HG03378 (cell line): ENCODE results near the gene COX5B.
"Not testable (repeated sequence)": the region's sequence is repeated elsewhere in the genome, so short reads cannot be mapped to it uniquely, and the experiment has no call there.

ENCODE experiments used
- ATAC-seq: cut with Tn5 transposase; IDR thresholded peaks from one replicate; pipeline ENCODE4 v1.9.1; 2021; ENCODE audit warnings: mild to moderate bottlenecking, moderate library complexity; ENCODE audit not compliant: unreplicated experiment

The COX5B gene, protein sequence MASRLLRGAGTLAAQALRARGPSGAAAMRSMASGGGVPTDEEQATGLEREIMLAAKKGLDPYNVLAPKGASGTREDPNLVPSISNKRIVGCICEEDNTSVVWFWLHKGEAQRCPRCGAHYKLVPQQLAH

DNA sequence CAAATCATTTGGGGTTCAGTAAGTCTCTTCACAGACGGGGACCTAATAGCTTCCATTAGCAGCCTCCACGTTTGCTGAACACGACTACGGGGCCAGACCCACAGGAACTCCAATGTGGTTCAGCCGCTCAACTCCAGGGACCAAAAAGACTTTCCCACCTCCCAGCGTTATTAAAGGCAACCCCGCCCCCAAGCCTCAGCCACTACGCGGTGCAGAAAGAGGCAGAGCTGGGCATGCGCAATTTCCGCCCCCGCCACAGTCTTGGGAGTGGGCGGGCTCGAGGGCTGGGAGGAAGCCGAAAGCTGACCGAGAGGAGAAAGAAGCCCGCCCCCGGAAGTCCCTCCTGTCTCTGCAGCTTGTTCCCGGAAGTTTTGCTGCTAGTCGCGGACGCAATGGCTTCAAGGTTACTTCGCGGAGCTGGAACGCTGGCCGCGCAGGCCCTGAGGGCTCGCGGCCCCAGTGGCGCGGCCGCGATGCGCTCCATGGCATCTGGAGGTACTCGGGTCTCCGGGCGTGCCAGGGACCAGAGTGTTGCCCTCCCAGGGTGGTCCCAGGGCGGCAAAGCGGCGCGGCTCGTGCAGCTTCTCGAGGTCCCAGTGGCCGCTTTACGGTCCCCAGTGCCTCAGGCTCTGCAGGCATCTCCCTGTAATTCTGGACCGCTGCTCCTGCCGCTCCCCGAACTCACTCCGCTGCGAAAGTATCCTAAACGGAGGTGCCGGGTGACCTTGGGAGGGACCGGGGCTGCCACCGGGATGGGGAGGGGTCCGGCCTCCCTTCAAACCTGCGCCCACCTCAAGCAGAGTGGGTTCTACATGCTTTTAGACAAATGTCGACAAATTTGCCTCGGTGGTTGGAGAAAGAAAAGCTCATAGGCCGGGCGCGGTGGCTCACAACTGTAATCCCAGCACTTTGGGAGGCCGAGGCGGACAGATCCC, at the start of gene COX5B:
COX5B (plus strand) TSS at position 368 of the 935 bp plus-strand sequence; CDS start at position 393, 25 bp downstream.
- peak; percentile 83 for ATAC-seq

DNA sequence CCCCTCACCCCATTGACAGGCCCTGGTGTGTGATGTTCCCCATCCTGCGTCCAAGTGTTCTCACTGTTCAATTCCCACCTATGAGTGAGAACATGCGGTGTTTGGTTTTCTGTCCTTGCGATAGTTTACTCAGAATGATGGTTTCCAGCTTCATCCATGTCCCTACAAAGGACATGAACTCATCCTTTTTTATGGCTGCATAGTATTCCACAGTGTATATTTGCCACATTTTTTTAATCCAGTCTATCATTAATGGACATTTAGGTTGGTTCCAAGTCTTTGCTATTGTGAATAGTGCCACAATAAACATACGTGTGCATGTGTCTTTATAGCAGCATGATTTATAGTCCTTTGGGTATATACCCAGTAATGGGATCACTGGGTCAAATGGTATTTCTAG, 49.7 kb upstream of the COX5B start:
- ATAC-seq = not testable (repeated sequence)

DNA sequence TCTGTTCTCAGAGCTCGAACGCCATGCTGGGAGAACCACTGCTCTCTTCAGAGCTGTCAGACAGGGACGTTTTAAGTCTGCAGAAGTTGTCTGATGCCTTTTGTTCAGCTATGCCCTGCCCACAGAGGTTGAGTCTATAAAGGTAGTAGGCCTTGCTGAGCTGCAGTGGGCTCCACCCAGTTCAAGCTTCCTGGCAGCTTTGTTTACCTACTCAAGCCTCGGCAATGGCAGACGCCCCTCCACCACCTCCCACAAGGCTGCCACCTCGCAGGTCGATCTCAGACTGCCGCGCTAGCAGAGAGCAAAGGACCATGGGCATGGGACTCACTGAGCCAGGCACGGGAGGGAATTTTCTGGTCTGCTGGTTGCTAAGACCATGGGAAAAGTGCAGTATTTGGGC, 44.3 kb upstream of the COX5B start:
- ATAC-seq = not testable (repeated sequence)

DNA sequence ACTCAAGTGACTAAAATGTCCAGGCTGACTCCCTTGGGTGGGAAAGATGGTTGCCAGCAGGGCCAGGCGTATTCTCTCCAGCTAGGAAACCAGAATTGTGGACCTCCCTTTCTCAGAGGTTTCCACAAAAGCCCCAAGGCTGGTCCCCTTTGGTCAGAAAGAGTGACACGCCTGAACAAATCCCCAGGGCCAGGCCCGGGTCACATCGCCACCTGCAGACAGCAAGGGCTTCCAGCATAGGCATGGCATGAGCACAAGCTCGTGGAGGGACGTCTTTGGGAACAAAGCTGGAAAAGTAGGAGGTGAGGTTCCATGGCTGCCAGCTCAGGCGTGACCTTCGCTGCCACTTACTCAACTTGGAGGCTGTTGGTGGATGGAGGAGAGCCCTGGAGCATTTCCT, 40.8 kb upstream of the COX5B start:
- not testable (repeated sequence) for ATAC-seq

DNA sequence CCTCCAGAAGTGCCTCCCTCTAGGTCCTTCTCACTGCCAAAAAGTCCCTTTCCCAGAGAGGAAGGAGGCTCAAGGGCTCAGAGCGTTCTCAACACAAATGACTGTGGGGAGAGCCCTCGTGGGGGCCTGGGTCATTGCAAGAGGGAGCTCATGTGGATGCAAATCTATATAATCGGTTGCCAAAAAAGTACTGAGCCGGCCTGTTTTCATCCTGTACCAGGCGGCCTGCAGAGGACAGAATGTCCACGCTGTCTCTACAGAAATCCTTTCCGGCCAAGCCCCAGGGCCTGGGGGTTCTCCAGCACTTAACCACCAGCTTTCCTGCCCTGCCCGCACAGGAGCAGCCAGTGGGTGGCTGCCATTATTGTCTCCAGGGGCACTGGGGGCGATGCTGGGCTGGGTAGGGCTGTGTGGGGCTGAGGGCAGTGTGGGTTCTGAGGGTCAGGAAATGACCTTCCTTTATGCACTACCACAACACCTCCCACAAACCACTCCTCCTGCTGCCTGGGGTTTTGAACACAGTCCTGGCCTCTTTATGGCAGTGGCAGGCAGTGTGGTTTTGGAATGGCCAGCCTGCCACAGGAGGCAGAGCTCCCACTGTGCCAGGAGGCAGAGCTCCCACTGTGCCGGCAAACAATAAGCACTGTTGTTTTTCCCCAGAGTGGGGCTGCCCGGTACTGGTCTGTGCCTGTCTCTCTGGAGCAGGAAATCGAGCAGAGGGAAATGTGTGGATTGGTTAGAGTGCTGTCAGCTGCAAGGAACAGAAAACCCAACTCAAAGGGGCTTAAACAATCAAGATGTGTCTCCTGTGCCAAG, 40.1 kb upstream of the COX5B start:
- ATAC-seq = not testable (repeated sequence)

DNA sequence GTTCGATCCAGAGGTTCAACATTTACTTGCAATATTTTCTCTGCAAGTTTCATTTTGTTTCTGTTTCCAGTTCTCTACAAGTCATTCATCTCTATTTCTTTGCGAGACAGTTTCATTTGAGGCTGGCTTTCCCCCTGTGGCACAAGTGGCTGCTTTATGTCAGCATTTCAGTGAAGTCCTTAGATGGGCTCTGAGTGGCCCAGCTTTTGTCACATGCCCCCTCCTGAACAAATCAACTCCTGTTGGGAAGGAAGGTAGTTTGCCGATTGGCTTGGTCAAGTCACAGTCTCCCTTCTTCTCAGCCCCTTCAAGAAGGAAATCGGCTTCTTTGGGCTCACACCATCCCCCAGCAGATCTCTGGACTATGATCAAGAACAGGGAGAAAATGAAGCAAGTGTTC, 37.1 kb upstream of the COX5B start:
- not testable (repeated sequence) for ATAC-seq

DNA sequence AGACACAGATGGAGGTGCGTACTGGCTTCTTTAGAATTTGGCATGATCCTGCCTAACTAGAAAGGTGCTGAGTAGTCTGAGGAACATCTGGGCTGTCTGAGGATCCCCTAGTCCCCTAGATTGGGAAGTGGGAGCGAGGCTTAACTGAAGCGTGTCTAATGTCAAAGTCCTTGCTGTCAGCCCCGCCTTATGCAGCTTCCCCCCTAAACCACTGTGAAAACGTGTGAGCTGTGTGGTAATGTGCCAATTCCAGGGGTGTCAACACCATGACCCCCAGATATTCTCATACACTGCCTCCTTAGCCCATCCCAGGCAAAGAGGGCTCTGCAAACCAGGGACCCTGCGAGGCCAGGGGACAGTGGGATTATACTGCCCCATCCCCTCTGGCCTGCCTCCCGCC, 34.0 kb upstream of the COX5B start:
- ATAC-seq = not testable (repeated sequence)

DNA sequence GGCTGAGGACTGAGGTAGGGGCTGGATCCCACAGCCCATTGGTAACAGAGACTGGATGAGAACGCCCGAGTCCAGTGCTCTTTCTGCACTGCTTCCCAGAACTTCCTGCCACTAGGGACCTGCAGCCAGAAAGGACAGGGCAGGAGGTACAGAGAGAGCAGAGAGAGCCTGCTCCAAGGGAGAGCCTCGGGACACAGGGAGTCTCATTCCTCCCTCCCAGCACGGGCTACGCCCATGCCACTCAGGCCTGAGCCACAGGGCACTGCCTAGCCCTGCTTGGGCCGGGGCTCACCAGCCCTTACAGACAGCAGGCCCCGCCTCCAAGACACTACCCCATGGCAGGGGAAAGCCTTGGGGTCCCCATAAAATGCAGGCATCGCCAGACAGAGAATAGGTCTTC, 30.1 kb upstream of the COX5B start:
- ATAC-seq = not testable (repeated sequence)

DNA sequence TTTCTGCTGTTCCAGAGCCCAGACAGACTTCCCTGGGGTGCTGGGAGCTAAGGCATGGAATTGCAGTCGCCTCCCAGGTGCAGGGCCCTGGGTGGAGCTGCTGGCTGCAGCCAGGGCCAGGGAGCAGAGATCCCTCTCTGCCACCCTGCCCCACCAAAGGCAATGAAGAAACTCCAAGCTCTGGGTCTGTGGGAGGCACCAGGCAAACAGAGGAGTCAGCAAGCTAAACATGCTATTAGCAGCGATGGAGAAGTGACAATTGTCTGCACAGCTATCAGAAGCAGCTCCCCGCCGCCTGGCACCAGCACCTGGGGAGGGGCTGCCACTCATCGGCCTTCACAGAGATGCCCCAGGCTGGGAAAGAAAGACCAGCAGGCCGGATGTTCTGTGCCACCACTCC, 28.0 kb upstream of the COX5B start:
- no peak for ATAC-seq

DNA sequence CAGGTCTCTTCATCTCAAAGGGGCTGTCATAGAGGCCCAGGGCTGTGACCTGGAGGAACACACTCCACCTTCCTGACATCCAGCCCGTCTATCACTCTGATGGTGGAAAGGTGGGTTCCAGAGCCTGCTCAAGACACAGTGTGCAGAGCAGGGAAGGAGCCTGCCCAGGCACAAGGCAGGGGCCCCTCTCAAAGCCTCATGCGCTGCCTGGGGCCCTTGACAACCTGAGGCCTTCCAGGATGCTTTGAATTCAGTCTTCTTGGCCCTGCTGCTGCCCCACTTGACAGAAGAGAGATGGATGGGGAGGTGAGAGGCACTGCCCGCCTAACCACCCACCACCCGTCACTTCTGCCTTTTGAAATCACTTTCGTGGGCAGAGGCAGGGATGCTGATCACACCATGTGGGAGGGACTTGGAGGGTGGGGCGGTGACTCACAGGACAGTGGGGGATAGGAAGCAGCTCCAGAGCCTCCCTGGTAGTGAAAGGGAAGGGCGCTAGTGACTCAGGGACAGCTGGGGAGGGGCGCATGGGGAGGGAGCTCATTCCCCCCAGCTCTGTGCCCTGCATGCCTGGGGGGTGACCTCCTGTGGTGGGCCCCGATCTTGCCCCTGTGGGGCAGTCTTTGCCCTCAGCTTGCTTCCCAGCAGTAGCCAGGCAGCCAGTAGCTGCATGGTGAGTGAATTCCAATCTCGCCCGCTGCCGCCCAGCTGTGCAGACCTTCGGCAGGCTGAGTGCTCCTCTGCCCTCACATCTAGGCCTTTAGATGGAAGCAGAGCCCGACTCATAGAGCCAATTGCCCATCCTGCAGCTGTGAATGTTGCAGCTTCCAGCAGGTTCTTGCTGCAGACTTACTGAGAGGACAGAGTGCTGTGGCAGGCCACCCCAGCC, 26.7 kb upstream of the COX5B start:
- not testable (repeated sequence) for ATAC-seq

DNA sequence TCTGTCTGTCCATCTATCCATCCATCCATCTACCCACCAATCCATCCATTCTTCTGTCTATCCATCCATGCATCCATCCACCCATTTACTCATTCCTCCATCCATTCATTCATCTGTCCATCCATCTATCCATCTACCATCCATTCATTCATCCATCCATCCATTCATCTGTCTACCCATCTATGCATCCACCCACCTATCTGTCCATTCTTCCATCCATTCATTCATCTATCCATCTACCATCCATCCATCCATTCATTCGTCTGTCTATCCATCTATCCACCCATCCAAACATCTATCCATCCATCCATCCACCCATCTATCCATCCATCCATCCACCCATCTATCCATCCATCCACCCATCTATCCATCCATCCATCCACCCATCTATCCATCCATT, 25.4 kb upstream of the COX5B start:
- not testable (repeated sequence) for ATAC-seq

DNA sequence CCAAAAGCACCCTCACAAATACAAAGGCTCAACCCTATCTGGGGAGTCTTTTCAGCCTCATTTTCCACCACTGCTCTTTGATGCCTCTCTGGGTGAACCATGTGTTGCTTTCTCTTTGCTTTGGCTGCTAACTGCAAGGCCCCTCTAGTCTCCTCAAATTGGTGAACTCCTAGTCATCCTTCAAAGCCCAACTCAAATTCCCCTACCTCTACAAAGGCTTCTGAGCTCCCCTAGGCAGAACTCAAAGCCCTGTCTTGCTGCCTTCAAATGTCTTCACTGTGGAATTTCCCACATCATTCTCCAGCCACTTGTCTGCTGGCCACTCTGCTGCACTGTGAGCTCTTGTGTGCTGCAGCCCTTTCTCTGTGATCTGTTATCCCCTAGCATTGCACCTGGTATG, 22.9 kb upstream of the COX5B start:
- ATAC-seq = not testable (repeated sequence)

DNA sequence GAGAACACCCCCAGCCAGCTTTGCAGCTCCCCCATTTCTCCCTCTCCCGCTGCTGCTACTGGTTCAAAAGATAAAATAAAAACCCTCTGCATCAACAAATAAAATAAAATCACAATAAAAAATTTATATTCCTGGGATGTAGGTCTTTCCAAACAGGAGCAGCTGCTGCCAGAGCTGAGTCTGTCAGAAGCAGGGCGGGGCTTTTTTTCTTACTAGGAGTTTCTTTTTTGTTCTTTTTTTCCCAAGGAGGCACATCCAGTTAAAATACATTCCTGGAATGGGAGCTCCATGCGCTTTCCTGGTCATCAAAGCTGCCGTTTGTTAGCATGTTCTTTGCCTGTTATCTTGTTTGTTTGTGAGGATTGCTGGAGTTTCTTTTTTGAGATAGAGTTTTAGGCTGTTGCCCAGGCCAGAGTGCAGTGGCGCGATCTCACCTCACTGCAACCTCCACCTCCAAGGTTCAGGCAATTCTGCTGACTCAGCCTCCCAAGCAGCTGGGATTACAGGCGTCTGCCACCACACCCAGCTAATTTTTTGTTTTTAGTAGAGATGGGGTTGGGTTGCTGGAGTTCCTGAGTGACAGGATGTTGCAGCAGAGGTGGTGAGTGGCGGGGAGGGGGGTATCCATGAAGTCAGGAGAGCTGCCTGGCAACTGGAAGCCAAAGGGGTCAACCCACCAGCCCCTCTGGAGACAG, 20.4 kb upstream of the COX5B start:
- ATAC-seq = not testable (repeated sequence)

DNA sequence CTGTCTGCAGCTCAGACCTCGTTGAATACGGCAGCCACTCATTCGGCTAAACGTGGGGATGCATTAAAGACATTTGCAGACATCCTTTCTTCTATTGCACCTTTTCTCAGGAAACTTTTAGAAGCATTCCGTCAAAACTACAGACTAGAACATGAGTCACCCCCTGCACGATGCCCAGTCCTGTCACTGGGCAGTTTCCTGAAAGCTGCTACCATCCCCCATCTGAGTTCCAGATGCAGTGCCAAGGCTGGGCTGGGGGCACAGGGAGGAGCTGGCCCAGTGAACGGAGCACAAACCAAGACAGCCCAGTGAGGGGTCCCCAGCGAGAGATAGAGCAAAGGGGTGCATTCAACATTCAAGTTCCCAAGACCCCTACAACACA, 19.8 kb upstream of the COX5B start:
- not testable (repeated sequence) for ATAC-seq

DNA sequence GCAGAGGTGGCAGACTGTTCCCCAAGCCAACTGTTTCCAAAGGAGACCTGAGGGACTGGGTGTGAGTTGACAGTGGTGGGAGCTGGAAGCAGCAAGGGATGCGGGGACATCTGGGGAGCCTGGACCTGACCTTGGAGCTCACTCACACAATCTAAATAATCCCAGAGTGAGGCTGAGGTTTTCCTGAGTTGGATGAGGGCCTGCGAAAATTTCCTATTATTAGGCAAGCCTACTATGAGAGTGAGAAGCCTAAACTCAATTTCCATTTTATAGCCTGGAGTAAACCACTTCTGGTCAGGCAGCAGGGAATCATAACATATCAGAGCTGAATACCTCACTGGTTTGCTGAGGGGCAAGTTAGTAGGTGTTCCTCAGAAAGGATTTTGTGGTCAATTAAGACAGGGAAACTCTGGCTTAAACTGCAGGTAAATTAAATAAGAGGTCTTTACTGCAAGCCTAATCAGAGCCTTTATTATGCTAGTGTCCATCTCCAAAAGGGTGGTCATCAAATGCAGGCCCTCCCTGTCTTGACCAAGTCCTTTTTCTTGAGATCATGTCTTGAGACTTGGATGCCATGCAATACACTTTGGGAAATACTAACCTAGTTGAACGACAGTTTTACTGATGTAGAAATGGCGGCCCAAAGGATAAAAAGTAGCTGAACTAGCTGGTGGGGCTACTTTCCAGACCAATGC, 1.7 kb upstream of the COX5B start:
- no peak for ATAC-seq

DNA sequence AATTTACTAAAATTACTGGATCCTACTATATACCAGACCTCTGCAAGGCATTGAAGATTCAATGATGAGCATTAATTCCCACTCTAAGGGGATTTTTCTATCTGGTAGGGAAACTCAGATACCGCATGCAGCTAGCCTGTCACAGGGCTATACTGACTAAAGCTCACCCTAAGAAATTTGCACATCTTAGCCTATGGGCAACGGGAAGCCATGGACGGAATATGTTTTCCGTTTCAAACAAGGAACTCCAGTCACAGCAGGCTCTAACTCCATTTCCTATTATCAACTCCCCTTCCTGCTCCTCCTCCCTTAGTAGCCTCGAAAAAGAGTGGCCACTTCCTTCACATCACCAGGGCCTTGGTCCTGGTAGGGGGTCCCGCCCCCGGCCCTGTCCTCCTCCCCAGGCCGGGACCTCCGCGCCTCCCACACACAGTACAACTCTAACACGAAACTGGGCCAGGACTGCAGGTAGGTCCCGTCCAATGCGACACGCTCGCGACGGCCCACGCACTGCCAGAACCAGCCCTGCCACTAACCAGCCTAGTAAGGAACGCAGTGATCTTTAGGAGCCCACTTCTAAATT, 659 bp upstream of the COX5B start:
- ATAC-seq = peak; percentile 25

DNA sequence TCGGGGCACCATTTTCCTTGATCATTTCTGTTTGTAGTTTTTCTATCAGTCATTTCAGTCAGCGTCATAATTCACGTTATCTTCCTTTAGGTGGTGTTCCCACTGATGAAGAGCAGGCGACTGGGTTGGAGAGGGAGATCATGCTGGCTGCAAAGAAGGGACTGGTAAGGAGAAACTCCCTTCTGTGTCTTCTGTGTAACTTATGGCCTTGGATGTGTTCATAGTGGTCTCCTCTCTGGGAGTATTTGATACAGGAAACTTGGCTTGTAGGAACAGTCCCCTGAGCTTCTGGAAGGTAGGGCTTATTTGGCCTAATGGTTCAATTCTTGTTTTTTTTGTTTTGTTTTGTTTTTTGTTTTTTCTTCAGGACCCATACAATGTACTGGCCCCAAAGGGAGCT, 1.1 kb downstream of the COX5B start:
- ATAC-seq = no peak

DNA sequence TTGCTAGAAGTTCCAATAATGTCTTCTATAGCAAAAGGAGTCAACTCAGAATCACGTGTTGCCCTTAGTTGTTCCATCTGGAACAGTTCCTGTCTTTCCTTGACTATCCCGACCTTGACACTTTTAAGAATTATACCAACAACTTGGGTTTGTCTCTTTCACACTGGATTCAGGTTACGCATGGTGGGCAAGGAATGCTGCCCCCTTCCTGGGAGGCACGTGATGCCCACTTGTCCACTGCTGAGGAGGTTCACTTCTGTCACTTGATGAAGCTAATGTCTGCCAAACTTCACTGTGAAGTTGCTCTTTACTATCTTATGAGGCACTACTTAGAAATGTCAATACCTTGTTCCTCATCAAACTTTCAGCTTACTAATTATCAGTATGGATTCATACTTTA, 5.3 kb downstream of the COX5B start:
- ATAC-seq = no peak

DNA sequence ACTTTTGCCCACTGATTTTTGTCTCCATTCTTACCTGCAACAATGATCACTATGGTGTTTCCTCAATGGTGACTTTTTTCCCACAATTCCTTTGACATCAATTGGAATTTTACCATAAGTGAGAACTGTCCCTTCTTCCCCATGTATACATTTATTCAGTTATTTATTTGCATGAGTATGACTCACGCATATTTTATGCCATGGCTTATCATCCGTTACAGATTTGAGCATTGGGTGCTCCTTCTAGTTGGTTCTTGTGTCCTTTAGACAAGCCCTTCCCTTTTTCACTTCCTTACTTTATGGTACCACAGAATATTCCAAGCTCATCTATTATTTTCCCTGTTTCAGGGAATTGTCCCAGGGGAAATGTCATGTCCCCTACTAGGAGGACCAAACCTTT, 7.6 kb downstream of the COX5B start:
- ATAC-seq = no peak
